ENCODE data around the gene CNGA2. TPM values are rescaled to one million over a fixed set of nuclear protein-coding genes. Genes with fewer than 3 reads are reported as not detected.

CNGA2 gene
- total and polyA plus RNA-seq, 2 experiments from 2014 or later, result not detected

GRCh38 chrX:151738751-151739150 lies 4.2 kb downstream of the CNGA2 start:
- H3K4me2 ChIP-seq, result no peak overlapping the region
- H3K27me3 ChIP-seq (ENCODE audit: insufficient read depth), result no peaks in the 10 kb centered on the region
- H3K4me3 Mint-ChIP-seq, result no peak overlapping the region
- H3K9me2 ChIP-seq (ENCODE audit: insufficient read depth), result no peaks in the 10 kb centered on the region
- H3K27ac ChIP-seq (ENCODE audit: low read depth), result no peak overlapping the region
- no peaks in the 10 kb centered on the region for H3K36me3 Mint-ChIP-seq (ENCODE audit: low read depth)
- no peaks in the 10 kb centered on the region for H4K20me1 ChIP-seq (replicated peaks; ENCODE audit: insufficient read depth)
- DNase-seq (ENCODE audit: low spot score), result no peak
- H3K27ac Mint-ChIP-seq, result no peak overlapping the region
- peaks cover 4% of the 10 kb centered on the region for H3K27me3 Mint-ChIP-seq (ENCODE audit: insufficient read depth, low read depth, poor library complexity)
- no peak overlapping the region for H3K4me3 ChIP-seq
- TF ChIP-seq CTCF (conservative IDR thresholded peaks at IDR 0.05; ENCODE audit: low read depth in 2 of 2) (no peak), NANOG (IDR thresholded peaks at IDR 0.05; ENCODE audit: borderline replicate concordance) (no peak), POLR2AphosphoS5 (IDR thresholded peaks at IDR 0.05; ENCODE audit: low read depth) (no peak), EZH2phosphoT487 (IDR thresholded peaks at IDR 0.05; ENCODE audit: unreplicated experiment) (no peak), STAT1 (IDR thresholded peaks at IDR 0.05; ENCODE audit: unreplicated experiment) (no peak), ZNF331 (CRISPR knock-in tag; IDR thresholded peaks at IDR 0.05; ENCODE audit: low read depth) (no peak), CREB1 (CRISPR knock-in tag; IDR thresholded peaks at IDR 0.05; ENCODE audit: low read depth) (no peak), EZH2 (IDR thresholded peaks at IDR 0.05; ENCODE audit: low read depth, unreplicated experiment) (no peak), JUNB (IDR thresholded peaks at IDR 0.05; ENCODE audit: unreplicated experiment) (no peak)
- no peaks in the 10 kb centered on the region for H3K9me3 Mint-ChIP-seq
- no peaks in the 10 kb centered on the region for H3K79me2 ChIP-seq (replicated peaks; ENCODE audit: insufficient read depth)
- H3F3A ChIP-seq (replicated peaks; ENCODE audit: low read depth), result no peaks in the 10 kb centered on the region
- H2AFZ ChIP-seq, result no peak overlapping the region
- H3K4me1 Mint-ChIP-seq, result no peaks in the 10 kb centered on the region
- no peaks in the 10 kb centered on the region for H3K36me3 ChIP-seq (ENCODE audit: insufficient read depth)
- no peak for ATAC-seq
- H3K4me1 ChIP-seq (ENCODE audit: insufficient read depth), result no peaks in the 10 kb centered on the region

- Histone ChIP-seq H3K4me2 (no peak overlapping the region), H3K4me3 (no peak overlapping the region), H3K36me3 (ENCODE audit: insufficient read depth) (no peaks in the 10 kb centered on the region), H4K20me1 (replicated peaks; ENCODE audit: insufficient read depth) (no peaks in the 10 kb centered on the region), H3K9me2 (ENCODE audit: insufficient read depth) (no peaks in the 10 kb centered on the region), H2AFZ (no peak overlapping the region), H3K79me2 (replicated peaks; ENCODE audit: insufficient read depth) (no peaks in the 10 kb centered on the region), H3K4me1 (ENCODE audit: insufficient read depth) (no peaks in the 10 kb centered on the region), H3F3A (replicated peaks; ENCODE audit: low read depth) (no peaks in the 10 kb centered on the region), H3K27ac (ENCODE audit: low read depth) (no peak overlapping the region), H3K27me3 (ENCODE audit: insufficient read depth) (no peaks in the 10 kb centered on the region)
- H3K36me3 Mint-ChIP-seq (ENCODE audit: low read depth), result no peaks in the 10 kb centered on the region
- DNase-seq (ENCODE audit: low spot score) (no peak), ATAC-seq (no peak)
- no peaks in the 10 kb centered on the region for H3K27me3 Mint-ChIP-seq (ENCODE audit: insufficient read depth, low read depth, poor library complexity)
- no peak overlapping the region for H3K4me3 Mint-ChIP-seq
- no peak overlapping the region for H3K27ac Mint-ChIP-seq
- H3K9me3 Mint-ChIP-seq, result no peaks in the 10 kb centered on the region
- H3K4me1 Mint-ChIP-seq, result no peaks in the 10 kb centered on the region
- TF ChIP-seq NANOG (IDR thresholded peaks at IDR 0.05; ENCODE audit: borderline replicate concordance) (no peak), JUNB (IDR thresholded peaks at IDR 0.05; ENCODE audit: unreplicated experiment) (no peak), EZH2phosphoT487 (IDR thresholded peaks at IDR 0.05; ENCODE audit: unreplicated experiment) (no peak), POLR2AphosphoS5 (IDR thresholded peaks at IDR 0.05; ENCODE audit: low read depth) (no peak), STAT1 (IDR thresholded peaks at IDR 0.05; ENCODE audit: unreplicated experiment) (no peak), ZNF331 (CRISPR knock-in tag; IDR thresholded peaks at IDR 0.05; ENCODE audit: low read depth) (no peak), CREB1 (CRISPR knock-in tag; IDR thresholded peaks at IDR 0.05; ENCODE audit: low read depth) (no peak)
- TF ChIP-seq, protein P1, sequence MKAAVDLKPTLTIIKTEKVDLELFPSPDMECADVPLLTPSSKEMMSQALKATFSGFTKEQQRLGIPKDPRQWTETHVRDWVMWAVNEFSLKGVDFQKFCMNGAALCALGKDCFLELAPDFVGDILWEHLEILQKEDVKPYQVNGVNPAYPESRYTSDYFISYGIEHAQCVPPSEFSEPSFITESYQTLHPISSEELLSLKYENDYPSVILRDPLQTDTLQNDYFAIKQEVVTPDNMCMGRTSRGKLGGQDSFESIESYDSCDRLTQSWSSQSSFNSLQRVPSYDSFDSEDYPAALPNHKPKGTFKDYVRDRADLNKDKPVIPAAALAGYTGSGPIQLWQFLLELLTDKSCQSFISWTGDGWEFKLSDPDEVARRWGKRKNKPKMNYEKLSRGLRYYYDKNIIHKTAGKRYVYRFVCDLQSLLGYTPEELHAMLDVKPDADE (IDR thresholded peaks at IDR 0.05), result no peak
- TF ChIP-seq, protein P2, sequence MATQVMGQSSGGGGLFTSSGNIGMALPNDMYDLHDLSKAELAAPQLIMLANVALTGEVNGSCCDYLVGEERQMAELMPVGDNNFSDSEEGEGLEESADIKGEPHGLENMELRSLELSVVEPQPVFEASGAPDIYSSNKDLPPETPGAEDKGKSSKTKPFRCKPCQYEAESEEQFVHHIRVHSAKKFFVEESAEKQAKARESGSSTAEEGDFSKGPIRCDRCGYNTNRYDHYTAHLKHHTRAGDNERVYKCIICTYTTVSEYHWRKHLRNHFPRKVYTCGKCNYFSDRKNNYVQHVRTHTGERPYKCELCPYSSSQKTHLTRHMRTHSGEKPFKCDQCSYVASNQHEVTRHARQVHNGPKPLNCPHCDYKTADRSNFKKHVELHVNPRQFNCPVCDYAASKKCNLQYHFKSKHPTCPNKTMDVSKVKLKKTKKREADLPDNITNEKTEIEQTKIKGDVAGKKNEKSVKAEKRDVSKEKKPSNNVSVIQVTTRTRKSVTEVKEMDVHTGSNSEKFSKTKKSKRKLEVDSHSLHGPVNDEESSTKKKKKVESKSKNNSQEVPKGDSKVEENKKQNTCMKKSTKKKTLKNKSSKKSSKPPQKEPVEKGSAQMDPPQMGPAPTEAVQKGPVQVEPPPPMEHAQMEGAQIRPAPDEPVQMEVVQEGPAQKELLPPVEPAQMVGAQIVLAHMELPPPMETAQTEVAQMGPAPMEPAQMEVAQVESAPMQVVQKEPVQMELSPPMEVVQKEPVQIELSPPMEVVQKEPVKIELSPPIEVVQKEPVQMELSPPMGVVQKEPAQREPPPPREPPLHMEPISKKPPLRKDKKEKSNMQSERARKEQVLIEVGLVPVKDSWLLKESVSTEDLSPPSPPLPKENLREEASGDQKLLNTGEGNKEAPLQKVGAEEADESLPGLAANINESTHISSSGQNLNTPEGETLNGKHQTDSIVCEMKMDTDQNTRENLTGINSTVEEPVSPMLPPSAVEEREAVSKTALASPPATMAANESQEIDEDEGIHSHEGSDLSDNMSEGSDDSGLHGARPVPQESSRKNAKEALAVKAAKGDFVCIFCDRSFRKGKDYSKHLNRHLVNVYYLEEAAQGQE (IDR thresholded peaks at IDR 0.05; ENCODE audit: unreplicated experiment), result no peak
These were observed 7.1 kb downstream of the CNGA2 start for GRCh38 chrX:151741606-151742005.

Measured in GM23338 (cell line).